Measurements from ENCODE around the gene INHBC.
A peak's percentile ranks its signal among the peaks of the same experiment; 100 is the strongest.

Gene INHBC

DNA sequence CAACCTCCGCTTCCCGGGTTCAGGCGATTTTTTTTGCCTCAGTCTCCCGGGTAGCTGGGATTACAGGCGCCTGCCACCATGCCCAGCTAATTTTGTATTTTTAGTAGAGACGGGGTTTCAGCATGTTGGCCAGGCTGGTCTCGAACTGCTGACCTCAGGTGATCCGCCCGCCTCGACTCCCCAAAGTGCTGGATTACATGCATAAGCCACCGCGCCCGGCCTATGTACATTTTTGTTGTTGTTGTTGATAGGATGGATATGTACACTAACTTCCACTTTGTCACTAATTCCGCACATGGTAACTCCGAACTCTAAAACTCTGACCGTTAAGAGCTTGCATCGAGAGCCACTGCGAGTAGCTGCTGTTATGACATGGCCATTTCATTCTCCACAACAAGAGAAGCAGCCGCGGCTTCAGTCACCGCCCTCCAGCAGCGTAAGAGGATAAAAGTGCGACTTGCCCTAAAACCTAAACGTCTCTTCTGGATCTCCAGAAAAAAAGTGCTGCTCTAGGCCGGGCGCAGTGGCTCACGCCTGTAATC is 52.5 kb downstream of the INHBC start:
- peak overlapping the region; percentile 97 for H3K4me3 ChIP-seq (ENCODE audit: low read length)
- H3K4me1 ChIP-seq (ENCODE audit: low read length), result peaks cover 12% of the 10 kb centered on the region
- peak overlapping the region; percentile 41; the same call in 1 of the 2 replicates for H2AFZ ChIP-seq (ENCODE audit: low read depth, low read length)
- H3K9ac ChIP-seq (ENCODE audit: low read length), result no peak overlapping the region
- TF ChIP-seq EZH2phosphoT487 (IDR thresholded peaks at IDR 0.05; ENCODE audit: low read depth), result no peak
- TF ChIP-seq, protein P1, sequence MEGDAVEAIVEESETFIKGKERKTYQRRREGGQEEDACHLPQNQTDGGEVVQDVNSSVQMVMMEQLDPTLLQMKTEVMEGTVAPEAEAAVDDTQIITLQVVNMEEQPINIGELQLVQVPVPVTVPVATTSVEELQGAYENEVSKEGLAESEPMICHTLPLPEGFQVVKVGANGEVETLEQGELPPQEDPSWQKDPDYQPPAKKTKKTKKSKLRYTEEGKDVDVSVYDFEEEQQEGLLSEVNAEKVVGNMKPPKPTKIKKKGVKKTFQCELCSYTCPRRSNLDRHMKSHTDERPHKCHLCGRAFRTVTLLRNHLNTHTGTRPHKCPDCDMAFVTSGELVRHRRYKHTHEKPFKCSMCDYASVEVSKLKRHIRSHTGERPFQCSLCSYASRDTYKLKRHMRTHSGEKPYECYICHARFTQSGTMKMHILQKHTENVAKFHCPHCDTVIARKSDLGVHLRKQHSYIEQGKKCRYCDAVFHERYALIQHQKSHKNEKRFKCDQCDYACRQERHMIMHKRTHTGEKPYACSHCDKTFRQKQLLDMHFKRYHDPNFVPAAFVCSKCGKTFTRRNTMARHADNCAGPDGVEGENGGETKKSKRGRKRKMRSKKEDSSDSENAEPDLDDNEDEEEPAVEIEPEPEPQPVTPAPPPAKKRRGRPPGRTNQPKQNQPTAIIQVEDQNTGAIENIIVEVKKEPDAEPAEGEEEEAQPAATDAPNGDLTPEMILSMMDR (IDR thresholded peaks at IDR 0.05; ENCODE audit: low read depth, low read length), result no peak
- no peak overlapping the region for H3K27ac ChIP-seq (ENCODE audit: low read length)
- no peaks in the 10 kb centered on the region for H4K20me1 ChIP-seq (ENCODE audit: insufficient read depth, low read length)
- no peaks in the 10 kb centered on the region for H3K9me3 ChIP-seq (ENCODE audit: insufficient read depth, low read length)
- H3K4me2 ChIP-seq (ENCODE audit: low read length), result peak overlapping the region; percentile 83
- H3K27me3 ChIP-seq (ENCODE audit: low read depth, low read length), result no peaks in the 10 kb centered on the region
- peaks cover 24% of the 10 kb centered on the region for H3K36me3 ChIP-seq (replicated peaks; ENCODE audit: low read depth, low read length)
- H3K79me2 ChIP-seq (ENCODE audit: low read length), result peaks cover 26% of the 10 kb centered on the region

GRCh38 chr12:57487597-57488401 is 53.2 kb downstream of the INHBC start, which contains the start of gene MARS1:
MARS1 (plus strand) TSS chr12:57488068; CDS start chr12:57488091, 23 bp downstream.
- Histone ChIP-seq H3K27me3 (ENCODE audit: low read depth, low read length) (no peaks in the 10 kb centered on the region), H3K9me3 (ENCODE audit: insufficient read depth, low read length) (no peaks in the 10 kb centered on the region), H3K4me2 (ENCODE audit: low read length) (peak within 1 kb of the TSS; percentile 95), H3K27ac (ENCODE audit: low read length) (peak within 1 kb of the TSS; percentile 63), H4K20me1 (ENCODE audit: insufficient read depth, low read length) (no peaks in the 10 kb centered on the region), H2AFZ (ENCODE audit: low read depth, low read length) (peak within 1 kb of the TSS; percentile 41; the same call in 1 of the 2 replicates), H3K9ac (ENCODE audit: low read length) (peak within 1 kb of the TSS; percentile 80), H3K4me3 (ENCODE audit: low read length) (peak within 1 kb of the TSS; percentile 97), H3K36me3 (replicated peaks; ENCODE audit: low read depth, low read length) (peaks cover 27% of the 10 kb centered on the region), H3K79me2 (ENCODE audit: low read length) (peaks cover 26% of the 10 kb centered on the region), H3K4me1 (ENCODE audit: low read length) (peaks cover 12% of the 10 kb centered on the region)
- no peak for TF ChIP-seq EZH2phosphoT487 (IDR thresholded peaks at IDR 0.05; ENCODE audit: low read depth)
- TF ChIP-seq, protein P1 (IDR thresholded peaks at IDR 0.05; ENCODE audit: low read depth, low read length), result peak; percentile 29

DNA sequence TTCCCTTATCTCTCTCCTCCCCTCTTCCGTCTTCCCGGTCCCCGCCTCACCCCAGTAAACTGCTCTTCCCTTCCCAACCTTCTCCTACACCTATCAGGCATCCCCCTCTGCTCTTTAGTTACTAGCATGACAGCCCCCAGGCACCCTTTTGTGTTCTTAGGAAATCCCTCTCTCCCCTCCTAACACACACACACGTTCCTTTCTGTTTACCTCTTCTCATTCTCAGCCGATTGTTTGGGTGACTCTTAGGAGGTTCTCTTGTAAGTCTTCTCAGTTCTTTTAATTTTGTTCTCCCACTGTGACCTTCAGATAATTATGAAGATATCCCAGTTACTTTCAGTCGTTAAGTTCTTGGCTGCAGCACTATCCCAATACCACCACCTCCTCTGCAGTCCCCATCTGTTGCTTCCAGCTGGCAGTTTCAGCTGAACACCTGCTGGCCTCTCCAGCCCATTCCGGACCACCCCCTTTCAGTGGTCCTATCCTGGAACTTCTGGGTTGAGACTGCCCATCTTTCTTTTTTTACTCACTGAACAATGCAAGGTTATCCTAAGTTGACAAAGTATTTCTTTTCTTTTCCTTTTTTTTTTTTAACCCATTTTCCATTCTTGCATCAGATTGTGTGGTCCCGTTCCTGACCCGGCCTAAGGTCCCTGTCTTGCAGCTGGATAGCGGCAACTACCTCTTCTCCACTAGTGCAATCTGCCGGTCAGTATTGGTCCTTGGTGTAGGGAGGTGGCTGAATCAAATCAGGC is 54.0 kb downstream of the INHBC start:
- Histone ChIP-seq H3K4me2 (ENCODE audit: low read length) (peak overlapping the region; percentile 95), H3K27me3 (ENCODE audit: low read depth, low read length) (no peaks in the 10 kb centered on the region), H3K36me3 (replicated peaks; ENCODE audit: low read depth, low read length) (peaks cover 30% of the 10 kb centered on the region), H4K20me1 (ENCODE audit: insufficient read depth, low read length) (no peaks in the 10 kb centered on the region), H3K79me2 (ENCODE audit: low read length) (peaks cover 26% of the 10 kb centered on the region), H3K9ac (ENCODE audit: low read length) (peak overlapping the region; percentile 80), H3K27ac (ENCODE audit: low read length) (peak overlapping the region; percentile 63), H2AFZ (ENCODE audit: low read depth, low read length) (no peak overlapping the region), H3K4me3 (ENCODE audit: low read length) (peak overlapping the region; percentile 97), H3K9me3 (ENCODE audit: insufficient read depth, low read length) (no peaks in the 10 kb centered on the region), H3K4me1 (ENCODE audit: low read length) (peaks cover 12% of the 10 kb centered on the region)
- TF ChIP-seq, protein P1 (IDR thresholded peaks at IDR 0.05; ENCODE audit: low read depth, low read length), result no peak
- TF ChIP-seq EZH2phosphoT487 (IDR thresholded peaks at IDR 0.05; ENCODE audit: low read depth), result no peak
